GF-D8 (cell line): ENCODE data around the gene CLDN4.
"Not testable (repeated sequence)": the region's sequence is repeated elsewhere in the genome, so short reads cannot be mapped to it uniquely, and the experiment has no call there.

ENCODE experiments used
- DNase-seq: peaks from one replicate; lab custom pipeline; 2025; lab: John Stamatoyannopoulos, UW

Gene CLDN4, protein sequence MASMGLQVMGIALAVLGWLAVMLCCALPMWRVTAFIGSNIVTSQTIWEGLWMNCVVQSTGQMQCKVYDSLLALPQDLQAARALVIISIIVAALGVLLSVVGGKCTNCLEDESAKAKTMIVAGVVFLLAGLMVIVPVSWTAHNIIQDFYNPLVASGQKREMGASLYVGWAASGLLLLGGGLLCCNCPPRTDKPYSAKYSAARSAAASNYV

DNA sequence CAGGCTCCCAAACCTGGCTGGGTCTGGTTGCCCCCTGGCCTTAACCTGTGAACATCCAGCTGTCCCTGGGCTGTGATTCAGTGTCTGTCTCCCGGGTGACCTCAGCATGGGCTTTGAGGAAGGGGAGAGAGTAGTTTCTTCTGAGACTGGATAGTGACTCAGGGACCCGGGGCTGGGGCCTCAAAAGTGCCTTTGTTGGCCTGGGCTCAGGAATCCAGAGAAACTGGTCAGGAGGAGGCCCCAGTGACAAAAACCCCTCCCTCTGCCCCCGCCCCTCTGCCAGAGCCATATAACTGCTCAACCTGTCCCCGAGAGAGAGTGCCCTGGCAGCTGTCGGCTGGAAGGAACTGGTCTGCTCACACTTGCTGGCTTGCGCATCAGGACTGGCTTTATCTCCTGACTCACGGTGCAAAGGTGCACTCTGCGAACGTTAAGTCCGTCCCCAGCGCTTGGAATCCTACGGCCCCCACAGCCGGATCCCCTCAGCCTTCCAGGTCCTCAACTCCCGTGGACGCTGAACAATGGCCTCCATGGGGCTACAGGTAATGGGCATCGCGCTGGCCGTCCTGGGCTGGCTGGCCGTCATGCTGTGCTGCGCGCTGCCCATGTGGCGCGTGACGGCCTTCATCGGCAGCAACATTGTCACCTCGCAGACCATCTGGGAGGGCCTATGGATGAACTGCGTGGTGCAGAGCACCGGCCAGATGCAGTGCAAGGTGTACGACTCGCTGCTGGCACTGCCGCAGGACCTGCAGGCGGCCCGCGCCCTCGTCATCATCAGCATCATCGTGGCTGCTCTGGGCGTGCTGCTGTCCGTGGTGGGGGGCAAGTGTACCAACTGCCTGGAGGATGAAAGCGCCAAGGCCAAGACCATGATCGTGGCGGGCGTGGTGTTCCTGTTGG is at the start of gene CLDN4:
TSS of gene CLDN4 (plus strand) at position 316 of the 903 bp plus-strand sequence. CDS start at position 522, 206 bp downstream.
- no peak for DNase-seq

DNA sequence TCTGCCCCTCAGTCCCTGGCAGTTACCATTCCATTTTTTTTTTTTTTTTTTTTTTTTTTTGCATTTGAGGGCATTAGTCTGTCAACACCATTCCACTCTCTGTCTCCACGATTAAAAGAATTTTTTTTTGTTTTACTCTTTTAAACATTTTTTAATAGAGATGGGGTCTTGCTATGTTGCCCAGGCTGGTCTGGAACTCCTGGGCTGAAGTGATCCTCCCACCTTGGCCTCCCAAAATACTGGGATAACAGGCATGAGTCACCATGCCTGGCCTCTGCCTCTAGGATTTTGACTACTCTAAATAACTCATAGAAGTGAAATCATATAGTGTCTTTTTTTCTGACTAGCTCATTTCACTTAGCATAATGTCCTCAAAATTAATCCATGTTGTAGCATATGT is 44.2 kb upstream of the CLDN4 start:
- DNase-seq, result no peak

DNA sequence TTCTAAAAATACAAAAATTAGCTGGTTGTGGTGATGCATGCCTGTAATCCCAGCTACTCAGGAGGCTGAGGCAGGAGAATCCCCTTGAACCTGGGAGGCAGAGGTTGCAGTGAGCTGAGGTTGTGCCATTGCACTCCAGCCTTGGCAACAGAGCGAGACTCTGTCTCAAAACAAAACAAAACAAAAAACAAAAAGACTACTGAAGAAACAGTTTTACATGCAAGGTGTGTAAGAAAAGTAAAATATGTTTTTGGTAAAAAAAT is 43.1 kb upstream of the CLDN4 start:
- DNase-seq, result not testable (repeated sequence)

DNA sequence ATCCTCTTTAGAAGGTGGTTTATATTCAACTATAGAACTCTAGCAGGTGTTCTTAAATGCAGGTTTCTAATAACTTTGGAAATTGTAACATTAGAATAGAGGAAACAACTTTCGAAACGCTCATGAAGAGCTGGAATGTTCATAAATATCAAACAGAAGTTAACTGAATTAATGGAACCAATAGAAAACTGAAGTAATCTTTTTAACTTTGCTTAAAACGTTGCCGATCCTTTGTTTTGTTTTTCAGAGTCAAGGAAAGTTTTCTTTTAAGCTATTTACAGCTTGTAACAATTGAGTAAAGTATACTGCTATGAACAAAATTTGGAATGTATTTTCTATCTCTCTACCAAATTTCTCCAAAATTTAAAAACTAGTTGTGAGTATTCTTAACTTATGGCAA is 41.7 kb upstream of the CLDN4 start:
- no peak for DNase-seq

DNA sequence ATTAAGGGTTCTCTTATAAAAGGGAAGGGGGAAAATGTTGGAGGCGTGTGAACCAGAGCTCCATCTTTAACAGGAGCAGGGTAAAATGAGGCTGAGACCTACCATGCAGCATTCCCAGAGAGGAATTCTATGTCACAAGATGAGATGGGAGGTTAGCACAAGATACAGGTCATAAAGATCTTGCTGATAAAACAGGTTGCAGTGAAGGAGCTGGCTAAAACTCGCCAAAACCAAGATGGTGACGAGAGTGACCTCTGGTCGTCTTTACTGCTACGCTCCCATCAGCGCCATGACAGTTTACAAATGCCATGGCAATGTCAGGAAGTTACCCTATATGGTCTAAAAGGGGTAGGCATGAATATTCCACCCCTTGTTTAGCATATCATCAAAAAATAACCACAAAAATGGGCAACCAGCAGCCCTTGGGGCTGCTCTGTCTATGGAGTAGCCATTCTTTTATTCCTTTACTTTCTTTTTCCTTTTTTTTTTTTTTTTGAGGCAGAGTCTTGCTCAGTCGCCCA is 39.6 kb upstream of the CLDN4 start:
- DNase-seq, result not testable (repeated sequence)

DNA sequence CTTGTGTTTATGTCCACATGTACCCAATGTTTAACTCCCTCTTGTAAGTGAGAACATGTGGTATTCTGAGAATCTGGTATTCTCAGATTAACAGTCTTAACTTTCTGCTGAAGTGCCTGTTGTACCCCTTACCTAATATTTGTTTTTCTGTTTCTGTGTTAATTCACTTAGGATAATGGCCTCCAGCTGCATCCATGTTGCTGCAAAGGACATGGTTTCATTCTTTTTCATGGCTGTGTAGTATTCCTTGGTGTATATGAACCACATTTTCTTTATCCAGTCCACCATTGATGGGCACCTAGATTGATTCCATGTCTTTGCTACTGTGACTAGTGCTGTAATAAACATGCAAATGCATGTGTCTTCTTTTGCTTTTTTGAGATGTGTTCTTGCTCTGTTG is 35.6 kb upstream of the CLDN4 start:
- not testable (repeated sequence) for DNase-seq

DNA sequence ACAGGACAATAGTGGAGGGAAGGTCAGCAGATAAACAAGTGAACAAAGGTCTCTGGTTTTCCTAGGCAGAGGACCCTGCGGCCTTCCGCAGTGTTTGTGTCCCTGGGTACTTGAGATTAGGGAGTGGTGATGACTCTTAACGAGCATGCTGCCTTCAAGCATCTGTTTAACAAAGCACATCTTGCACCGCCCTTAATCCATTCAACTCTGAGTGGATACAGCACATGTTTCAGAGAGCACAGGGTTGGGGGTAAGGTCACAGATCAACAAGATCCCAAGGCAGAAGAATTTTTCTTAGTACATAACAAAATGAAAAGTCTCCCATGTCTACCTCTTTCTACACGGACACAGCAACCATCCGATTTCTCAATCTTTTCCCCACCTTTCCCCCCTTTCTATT is 34.1 kb upstream of the CLDN4 start:
- not testable (repeated sequence) for DNase-seq

DNA sequence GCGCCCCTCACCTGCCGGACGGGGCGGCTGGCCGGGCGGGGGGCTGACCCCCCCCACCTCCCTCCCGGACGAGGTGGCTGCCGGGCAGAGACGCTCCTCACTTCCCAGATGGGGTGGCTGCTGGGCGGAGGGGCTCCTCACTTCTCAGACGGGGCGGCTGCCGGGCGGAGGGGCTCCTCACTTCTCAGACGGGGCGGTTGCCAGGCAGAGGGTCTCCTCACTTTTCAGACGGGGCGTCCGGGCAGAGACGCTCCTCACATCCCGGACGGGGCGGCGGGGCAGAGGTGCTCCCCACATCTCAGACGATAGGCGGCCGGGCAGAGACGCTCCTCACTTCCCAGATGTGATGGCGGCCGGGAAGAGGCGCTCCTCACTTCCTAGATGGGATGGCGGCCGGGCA is 33.6 kb upstream of the CLDN4 start:
- DNase-seq, result not testable (repeated sequence)

DNA sequence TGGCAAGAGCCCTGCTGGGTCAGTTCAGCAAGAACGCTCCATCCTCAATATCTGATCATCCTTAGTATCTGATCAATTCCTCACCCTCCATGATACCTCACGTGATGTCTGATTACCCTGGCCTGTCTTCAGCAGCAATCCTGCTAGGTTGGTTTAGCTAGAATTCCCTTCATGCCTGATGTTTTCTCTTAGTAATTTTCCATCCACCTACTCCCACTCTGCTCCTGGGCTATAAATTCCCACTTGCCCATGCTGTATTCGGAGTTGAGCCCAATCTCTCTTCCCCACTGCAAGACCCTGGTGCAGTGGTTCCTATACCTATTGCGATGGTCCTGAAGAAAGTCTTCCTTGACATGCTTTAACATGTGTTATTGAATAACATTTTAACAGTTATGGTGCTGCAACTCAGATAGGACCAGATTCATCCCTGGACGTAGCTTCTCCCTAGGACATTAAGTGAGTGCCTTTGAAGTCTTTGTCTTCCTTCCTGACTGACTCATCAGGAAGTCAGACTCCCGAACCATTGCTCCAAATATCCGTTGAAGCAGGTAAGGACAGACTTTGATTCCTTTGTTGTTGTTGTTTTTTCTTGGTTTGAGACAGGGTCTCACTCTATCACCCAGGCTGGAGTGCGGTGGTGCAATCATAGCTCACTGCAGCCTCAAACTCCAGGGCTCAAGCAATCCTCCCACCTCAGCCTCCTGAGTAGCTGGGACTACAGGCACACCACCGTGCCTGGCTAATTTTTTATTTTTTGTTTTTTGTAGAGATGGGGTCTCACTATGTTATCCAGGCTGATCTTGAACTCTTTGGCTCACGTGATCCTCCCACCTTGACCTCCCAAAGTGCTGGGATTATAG is 31.3 kb upstream of the CLDN4 start:
- DNase-seq, result no peak

DNA sequence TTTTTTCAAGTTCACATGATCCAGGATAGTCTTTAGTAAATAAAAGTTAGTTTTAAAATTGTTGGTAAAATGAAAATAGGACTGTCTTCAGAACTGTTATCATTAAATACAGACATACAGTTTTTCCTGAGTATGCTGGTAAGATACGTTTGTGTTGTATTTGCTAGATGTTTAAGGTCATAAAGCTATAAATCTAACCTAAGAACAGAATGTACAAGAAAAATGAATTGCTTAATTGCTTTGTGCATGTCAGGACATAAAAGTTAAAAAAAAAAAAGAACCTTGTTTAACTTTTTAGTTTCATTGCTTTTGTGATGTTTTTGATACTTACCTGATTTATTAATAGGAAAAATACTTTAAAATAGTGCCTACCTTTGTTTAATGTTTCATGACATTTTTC is 29.2 kb upstream of the CLDN4 start:
- no peak for DNase-seq

DNA sequence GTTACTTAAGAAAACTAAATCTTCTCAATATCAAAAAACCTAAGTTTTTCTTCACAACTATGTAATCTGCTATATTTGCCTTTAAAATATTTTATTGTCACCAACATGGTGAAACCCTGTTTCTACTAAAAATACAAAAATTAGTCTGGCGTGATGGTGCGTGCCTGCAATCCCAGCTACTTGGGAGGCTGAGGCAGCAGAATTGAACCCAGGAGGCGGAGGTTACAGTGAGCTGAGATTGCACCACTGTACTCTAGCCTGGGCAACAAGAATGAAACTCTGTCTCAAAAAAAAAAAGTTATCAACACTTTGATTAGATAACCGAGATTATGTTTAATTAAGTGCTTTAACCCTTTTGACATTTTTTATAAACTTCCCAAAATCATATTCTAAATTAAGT is 28.3 kb upstream of the CLDN4 start:
- no peak for DNase-seq

DNA sequence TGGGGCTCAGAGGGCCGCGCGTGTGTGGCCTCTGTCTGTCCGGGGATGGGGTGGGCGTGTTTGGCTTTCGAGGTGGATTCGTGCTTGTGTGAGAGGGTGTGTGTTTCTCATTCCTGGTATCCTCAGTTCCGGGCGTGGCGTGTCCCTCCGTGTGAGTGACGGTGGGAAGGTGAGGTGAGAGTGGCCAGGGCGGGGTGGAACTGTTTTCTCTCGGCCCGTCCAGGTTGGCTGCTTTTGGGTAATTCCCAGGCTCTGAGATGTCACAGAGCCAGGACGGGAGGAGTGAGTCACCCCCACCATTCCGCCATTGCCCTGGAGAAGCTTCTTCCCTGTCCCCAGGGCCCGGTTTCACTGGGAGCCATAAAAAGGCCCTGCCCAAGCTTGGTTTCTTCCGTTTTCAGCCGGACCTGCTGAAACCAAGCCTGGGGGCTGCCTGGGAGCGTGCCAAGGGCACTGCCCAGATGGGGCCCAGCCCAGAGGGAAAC is 21.3 kb upstream of the CLDN4 start:
- no peak for DNase-seq

DNA sequence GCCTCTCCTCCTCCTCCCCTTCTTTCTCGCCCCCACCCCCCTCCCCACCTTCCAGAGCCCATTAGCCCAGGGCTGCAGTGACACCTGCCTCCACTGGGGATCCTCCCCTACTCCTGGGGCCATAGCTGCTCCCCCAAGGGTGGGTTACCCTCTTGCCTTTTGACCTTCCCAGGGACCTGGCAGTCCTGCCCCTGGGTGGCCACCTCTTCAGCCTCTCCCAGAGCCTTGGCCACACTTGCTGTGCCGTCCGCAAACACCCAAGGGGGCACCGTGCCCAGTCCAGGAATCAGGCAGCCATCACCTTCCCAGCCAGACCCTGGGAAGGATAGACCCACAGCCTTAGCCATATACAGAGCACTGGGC is 19.8 kb upstream of the CLDN4 start:
- DNase-seq, result no peak

DNA sequence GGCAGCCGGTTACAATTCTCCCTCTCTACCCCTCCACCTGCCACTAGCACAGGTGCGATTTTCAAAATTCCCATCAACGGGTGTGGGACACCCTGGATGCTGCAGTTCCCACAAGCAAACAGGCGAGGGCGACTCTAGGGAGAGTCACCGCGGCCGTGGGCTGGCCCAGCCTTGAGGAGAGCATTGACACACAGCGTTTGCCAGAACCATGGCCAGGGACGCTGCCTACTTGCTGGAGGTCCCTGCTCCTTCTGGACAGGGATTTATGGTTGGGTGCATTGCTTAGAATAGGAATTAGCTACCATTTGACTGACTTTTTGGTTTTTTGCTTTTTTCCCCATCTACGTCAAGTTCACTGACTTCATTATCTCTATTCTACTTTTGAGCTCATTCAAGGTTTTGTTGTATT is 19.0 kb upstream of the CLDN4 start:
- DNase-seq, result no peak

DNA sequence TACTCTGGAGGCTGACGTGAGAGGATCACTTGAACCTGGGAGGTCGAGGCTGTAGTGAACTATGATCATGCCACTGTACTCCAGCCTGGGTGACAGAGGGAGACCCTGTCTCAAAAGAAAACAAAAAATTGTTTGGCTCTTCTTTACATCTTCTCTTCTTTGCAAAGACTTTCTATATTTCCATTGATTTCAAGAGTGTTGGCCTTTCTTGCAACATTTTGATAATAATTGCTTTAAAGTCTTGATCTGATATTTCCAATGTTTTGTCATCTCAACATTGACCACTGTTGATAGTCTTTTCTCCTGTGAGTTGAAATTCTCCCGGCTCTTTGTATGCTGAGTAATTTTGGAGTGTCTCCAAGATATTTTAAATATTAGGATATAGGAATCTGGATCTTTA is 17.8 kb upstream of the CLDN4 start:
- DNase-seq, result no peak

DNA sequence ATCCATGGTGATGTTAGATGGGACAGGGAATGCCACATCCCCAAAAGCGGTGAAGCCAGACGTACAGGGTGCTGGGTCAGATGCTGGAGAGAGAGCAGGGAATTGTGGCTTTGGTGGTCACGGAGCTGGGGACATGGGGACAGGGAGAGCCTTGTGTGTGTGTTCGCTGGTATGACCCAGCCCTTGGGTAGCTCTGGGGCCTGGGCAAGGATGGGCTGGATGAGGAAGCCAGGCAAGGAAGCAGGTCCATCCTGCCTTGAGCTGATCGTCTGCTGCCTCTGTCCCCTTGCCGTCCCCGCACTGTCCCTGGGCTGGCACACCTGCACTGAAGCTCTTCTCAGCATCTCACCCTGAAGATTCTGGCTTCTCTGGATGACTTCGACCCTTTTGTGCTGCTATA is 15.4 kb upstream of the CLDN4 start:
- DNase-seq, result no peak

DNA sequence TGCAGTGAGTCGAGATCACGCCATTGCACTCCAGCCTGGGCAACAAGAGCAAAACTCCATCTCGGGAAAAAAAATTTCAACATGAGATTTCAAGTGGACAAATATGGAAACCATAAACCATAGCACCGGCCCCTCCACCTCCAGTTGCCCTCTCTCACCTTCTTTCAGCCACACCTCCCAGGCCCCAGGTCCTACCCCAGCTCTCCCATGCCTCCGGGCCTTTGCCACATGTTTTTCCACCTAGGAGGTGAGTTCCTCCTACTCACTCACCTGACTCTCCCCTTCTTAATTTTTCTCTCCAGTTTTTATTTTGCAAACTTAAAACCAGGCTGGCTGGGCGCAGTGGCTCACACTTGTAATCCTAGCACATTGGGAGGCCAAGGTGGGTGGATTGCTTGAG is 13.7 kb upstream of the CLDN4 start:
- no peak for DNase-seq

DNA sequence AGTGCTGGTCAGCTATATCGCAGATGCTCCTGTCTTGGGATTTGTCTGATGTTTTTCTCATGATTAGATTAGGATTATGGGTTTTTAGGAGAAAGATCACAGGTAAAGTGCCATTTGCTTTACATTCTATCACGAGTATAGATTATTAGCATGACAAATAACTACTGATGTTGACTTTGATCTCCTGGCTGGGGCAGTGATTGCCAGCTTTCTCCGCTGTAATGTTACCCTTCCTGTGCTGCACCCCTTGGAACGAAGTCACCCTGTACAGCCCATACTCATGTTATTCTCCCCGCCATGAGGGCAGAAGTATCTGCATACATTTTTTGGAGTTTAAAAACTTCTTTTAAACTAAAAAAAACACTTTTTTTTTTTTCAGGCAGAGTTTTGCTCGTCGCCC is 10.8 kb upstream of the CLDN4 start:
- no peak for DNase-seq

DNA sequence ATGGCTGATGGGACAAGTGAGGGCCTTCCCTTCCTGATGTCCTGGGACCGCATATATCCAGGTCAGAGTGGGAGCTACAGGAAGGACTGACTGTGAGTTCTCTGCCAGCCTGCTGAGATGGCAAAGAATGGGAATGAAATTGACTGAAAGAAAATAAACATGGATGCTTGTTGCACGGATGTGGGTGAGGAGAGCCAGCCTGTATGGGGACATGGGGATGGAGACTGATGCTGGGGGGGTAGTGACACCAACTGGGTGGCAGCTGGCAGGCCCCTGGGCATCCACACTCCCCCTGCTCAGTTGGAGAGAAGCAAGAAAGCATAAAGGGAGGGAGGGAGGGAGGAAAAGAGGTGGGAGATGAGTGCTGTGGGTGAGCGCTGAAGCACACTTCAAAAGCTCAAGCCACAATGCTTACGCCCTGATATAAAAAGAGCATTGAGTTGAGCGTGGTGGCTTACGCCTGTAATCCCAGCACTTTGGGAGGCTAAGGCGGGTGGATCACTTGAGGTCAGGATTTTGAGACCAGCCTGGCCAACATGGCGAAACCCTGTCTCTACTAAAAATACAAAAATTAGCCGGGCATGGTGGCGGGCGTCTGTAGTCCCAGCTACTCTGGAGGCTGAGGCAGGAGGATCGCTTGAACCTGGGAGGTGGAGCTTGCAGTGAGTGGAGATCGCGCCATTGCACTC is 9.1 kb upstream of the CLDN4 start:
- not testable (repeated sequence) for DNase-seq

DNA sequence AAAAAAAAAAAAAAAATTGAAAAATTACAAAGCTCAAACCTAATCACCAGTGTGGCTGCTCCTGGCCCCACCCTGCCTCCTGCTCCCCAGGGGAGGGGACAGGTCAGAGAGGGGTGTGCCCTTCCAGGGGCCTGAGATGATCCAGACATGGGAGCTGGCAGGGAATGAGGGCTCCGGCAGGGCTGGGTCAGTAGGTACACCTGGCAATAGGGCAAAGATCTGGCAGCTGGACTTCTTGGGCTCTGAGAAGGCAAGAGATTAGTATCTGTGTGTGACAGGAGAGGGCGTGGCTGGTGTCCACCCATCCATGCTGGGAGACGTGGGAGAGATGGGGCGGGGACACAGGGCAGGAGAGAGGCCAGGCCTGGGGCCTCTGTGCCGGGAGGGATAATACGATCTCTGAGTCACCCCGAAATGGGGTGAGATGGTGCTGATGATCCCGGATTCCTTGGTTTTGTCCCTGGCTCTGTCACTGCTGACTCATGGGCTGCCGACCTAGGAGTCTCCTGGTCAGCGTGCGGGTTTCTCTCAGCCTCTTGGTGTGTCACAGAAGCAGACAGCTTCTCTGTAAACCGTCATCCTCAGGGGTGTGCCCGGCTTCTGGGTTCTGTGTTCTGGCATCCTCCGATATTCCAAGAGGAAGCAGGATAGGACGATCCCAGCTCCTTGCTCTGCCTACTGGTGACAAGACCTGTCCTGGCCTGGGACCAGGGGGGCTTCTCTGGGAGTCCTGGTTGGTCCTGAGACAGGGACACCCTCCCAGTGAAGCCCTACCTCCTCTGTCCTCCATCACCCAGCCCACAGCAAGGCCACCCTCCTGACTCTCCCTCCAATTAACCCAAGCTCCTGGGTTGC is 8.2 kb upstream of the CLDN4 start:
- no peak for DNase-seq

DNA sequence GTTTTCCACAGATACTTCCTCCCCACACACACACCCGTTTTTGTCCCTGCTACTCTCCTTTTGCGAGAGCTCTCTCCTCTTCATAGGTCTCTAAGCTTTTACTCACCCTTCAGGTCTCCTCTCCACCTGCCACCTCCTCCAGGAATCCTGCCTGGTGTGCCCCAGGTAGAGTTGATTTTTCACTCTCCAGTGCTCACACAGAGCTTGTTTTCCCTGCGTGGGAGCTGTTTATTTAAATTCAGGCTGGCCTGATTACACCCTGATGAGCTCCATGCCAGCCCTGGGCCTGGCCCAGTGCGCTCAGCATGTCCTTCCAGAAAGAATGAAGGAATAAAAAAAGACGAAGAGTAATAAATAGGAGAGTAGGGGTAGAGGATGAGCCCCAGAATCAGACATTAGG is 7.5 kb upstream of the CLDN4 start:
- DNase-seq, result no peak
